ENCODE measurements around the gene WWOX. TPM values are rescaled to one million over a fixed set of nuclear protein-coding genes. Genes with fewer than 3 reads are reported as not detected.

WWOX gene
- total and polyA plus RNA-seq, 2 of the 13 experiments (the other 11 are each of a cell fraction or from before 2014, with no cell fraction given): 9.1 to 37.4 TPM

DNA sequence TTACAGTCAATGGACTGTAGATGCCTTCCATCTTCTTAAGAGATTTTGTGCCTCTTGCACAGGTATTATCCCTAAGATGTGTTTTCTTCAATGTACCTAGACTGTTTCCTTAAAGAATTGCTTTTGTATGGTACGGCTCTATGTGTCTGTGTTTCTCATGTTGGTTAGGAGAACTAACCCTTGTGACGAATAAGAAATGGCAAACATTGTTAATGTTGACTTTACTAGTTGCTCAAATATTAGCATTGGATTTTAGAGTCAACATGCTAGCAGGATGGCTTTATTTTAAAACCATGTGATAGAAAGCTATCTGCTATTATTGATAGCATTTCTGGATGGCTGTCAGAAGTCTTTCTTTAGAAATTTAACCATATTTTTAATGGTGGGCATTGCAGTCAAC lies 34.5 kb downstream of the WWOX start (continued):
- TF ChIP-seq TCF7L2 (IDR thresholded peaks at IDR 0.05; ENCODE audit: low read depth, low read length) (no peak), SOX5 (CRISPR knock-in tag; IDR thresholded peaks at IDR 0.05; ENCODE audit: borderline replicate concordance) (peak; percentile 78; the same call in 1 of the 2 replicates), ARID2 (CRISPR knock-in tag; IDR thresholded peaks at IDR 0.05; ENCODE audit: borderline replicate concordance) (no peak), ZSCAN12 (CRISPR knock-in tag; IDR thresholded peaks at IDR 0.05) (no peak), MYNN (CRISPR knock-in tag; IDR thresholded peaks at IDR 0.05; ENCODE audit: low read depth) (no peak), NBN (conservative IDR thresholded peaks at IDR 0.05) (no peak), AGO1 (IDR thresholded peaks at IDR 0.05; ENCODE audit: low read depth, low read length, poor library complexity, severe bottlenecking) (no peak), POLR2AphosphoS5 (IDR thresholded peaks at IDR 0.05; ENCODE audit: low read depth, low read length) (no peak), EEA1 (CRISPR knock-in tag; IDR thresholded peaks at IDR 0.05; ENCODE audit: borderline replicate concordance) (no peak), ZNF432 (CRISPR knock-in tag; IDR thresholded peaks at IDR 0.05; ENCODE audit: borderline replicate concordance) (no peak), NR2F1 (CRISPR knock-in tag; IDR thresholded peaks at IDR 0.05) (no peak), IRF2 (CRISPR knock-in tag; IDR thresholded peaks at IDR 0.05) (peak; percentile 53; the same call in 1 of the 2 replicates), ZNF124 (CRISPR knock-in tag; IDR thresholded peaks at IDR 0.05) (no peak), MED1 (CRISPR knock-in tag; IDR thresholded peaks at IDR 0.05) (peak; percentile 67), HNF1A (IDR thresholded peaks at IDR 0.05; ENCODE audit: low read depth) (peak; percentile 57), HNF1A (CRISPR knock-in tag; IDR thresholded peaks at IDR 0.05; ENCODE audit: borderline replicate concordance) (no peak), ZFP82 (CRISPR knock-in tag; IDR thresholded peaks at IDR 0.05; ENCODE audit: borderline replicate concordance) (no peak), ZNF460 (CRISPR knock-in tag; IDR thresholded peaks at IDR 0.05; ENCODE audit: borderline replicate concordance) (no peak), ZNF430 (CRISPR knock-in tag; IDR thresholded peaks at IDR 0.05) (no peak), MATR3 (CRISPR knock-in tag; IDR thresholded peaks at IDR 0.05) (no peak), ASH2L (IDR thresholded peaks at IDR 0.05; ENCODE audit: insufficient read length, low read depth, low read length) (peak; percentile 64)
- TF ChIP-seq, protein P1, sequence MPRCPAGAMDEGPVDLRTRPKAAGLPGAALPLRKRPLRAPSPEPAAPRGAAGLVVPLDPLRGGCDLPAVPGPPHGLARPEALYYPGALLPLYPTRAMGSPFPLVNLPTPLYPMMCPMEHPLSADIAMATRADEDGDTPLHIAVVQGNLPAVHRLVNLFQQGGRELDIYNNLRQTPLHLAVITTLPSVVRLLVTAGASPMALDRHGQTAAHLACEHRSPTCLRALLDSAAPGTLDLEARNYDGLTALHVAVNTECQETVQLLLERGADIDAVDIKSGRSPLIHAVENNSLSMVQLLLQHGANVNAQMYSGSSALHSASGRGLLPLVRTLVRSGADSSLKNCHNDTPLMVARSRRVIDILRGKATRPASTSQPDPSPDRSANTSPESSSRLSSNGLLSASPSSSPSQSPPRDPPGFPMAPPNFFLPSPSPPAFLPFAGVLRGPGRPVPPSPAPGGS (CRISPR knock-in tag; IDR thresholded peaks at IDR 0.05): no peak
- TF ChIP-seq, protein P2, sequence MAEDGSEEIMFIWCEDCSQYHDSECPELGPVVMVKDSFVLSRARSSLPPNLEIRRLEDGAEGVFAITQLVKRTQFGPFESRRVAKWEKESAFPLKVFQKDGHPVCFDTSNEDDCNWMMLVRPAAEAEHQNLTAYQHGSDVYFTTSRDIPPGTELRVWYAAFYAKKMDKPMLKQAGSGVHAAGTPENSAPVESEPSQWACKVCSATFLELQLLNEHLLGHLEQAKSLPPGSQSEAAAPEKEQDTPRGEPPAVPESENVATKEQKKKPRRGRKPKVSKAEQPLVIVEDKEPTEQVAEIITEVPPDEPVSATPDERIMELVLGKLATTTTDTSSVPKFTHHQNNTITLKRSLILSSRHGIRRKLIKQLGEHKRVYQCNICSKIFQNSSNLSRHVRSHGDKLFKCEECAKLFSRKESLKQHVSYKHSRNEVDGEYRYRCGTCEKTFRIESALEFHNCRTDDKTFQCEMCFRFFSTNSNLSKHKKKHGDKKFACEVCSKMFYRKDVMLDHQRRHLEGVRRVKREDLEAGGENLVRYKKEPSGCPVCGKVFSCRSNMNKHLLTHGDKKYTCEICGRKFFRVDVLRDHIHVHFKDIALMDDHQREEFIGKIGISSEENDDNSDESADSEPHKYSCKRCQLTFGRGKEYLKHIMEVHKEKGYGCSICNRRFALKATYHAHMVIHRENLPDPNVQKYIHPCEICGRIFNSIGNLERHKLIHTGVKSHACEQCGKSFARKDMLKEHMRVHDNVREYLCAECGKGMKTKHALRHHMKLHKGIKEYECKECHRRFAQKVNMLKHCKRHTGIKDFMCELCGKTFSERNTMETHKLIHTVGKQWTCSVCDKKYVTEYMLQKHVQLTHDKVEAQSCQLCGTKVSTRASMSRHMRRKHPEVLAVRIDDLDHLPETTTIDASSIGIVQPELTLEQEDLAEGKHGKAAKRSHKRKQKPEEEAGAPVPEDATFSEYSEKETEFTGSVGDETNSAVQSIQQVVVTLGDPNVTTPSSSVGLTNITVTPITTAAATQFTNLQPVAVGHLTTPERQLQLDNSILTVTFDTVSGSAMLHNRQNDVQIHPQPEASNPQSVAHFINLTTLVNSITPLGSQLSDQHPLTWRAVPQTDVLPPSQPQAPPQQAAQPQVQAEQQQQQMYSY (CRISPR knock-in tag; IDR thresholded peaks at IDR 0.05): no peak
